MM.1S (cell line): ENCODE measurements around the gene CCDC126.

Experiments used
- DNase-seq: peaks from one replicate; pipeline ENCODE4 v3.0.0-alpha.2; 2015
- H2AFZ ChIP-seq: fragments of 300-600 bp; sonication (generic); 2 replicates; pipeline ENCODE4 v1.6.0; 2016; ENCODE audit warnings: antibody characterized with exemption, low read length
- H3F3A ChIP-seq: fragments of 300-600 bp; sonication (generic); 2 replicates; pipeline ENCODE4 v1.6.1; 2016; ENCODE audit warnings: mild to moderate bottlenecking, antibody characterized with exemption, low read length, moderate library complexity, mixed read lengths; ENCODE audit not compliant: insufficient read depth
- H3K27ac ChIP-seq: fragments of 300-600 bp; sonication (generic); 2 replicates; pipeline ENCODE4 v1.5.1; 2016; ENCODE audit warnings: mild to moderate bottlenecking, low read length
- H3K27me3 ChIP-seq: fragments of 300-600 bp; sonication (generic); replicated peaks from 2 replicates; pipeline ENCODE4 v1.6.0; 2016; ENCODE audit warnings: low read length; ENCODE audit not compliant: insufficient read depth
- H3K36me3 ChIP-seq: fragments of 300-600 bp; sonication (generic); replicated peaks from 2 replicates; pipeline ENCODE4 v1.6.1; 2016; ENCODE audit warnings: mild to moderate bottlenecking, low read length, mixed read lengths; ENCODE audit not compliant: insufficient read depth
- H3K4me1 ChIP-seq: fragments of 300-600 bp; sonication (generic); 2 replicates; pipeline ENCODE4 v1.6.1; 2016; ENCODE audit warnings: low read length, mixed read lengths
- H3K4me2 ChIP-seq: fragments of 300-600 bp; sonication (generic); 2 replicates; pipeline ENCODE4 v1.6.0; 2016; ENCODE audit warnings: low read depth, low read length
- H3K4me3 ChIP-seq: fragments of 300-600 bp; sonication (generic); 2 replicates; pipeline ENCODE4 v1.5.1; 2016; ENCODE audit warnings: low read length, mixed read lengths
- H3K79me2 ChIP-seq: fragments of 300-600 bp; sonication (generic); 2 replicates; pipeline ENCODE4 v1.6.1; 2016; ENCODE audit warnings: mixed run types, low read length, mixed read lengths
- H3K9ac ChIP-seq: fragments of 300-600 bp; sonication (generic); 2 replicates; pipeline ENCODE4 v1.6.1; 2016; ENCODE audit warnings: low read length, mixed read lengths
- H3K9me2 ChIP-seq: fragments of 300-600 bp; sonication (generic); replicated peaks from 2 replicates; pipeline ENCODE4 v1.6.1; 2016; ENCODE audit warnings: mild to moderate bottlenecking, low read length, mixed read lengths; ENCODE audit not compliant: insufficient read depth
- H3K9me3 ChIP-seq: fragments of 300-600 bp; sonication (generic); replicated peaks from 2 replicates; pipeline ENCODE4 v1.6.1; 2016; ENCODE audit warnings: mild to moderate bottlenecking, low read length, mixed read lengths; ENCODE audit not compliant: insufficient read depth
- H4K20me1 ChIP-seq: fragments of 300-600 bp; sonication (generic); 2 replicates; pipeline ENCODE4 v1.6.1; 2016; ENCODE audit warnings: mild to moderate bottlenecking, low read length, moderate library complexity, mixed read lengths; ENCODE audit not compliant: insufficient read depth
- EZH2 ChIP-seq: fragments of 300-600 bp; sonication (generic); optimal IDR thresholded peaks from 2 replicates; pipeline ENCODE3; 2017; ENCODE audit warnings: low read depth, mild to moderate bottlenecking, antibody characterized with exemption, low read length, mixed read lengths
- EZH2phosphoT487 ChIP-seq: fragments of 300-600 bp; sonication (generic); IDR thresholded peaks from 2 replicates; pipeline ENCODE4 v1.6.1; 2018; ENCODE audit warnings: antibody characterized with exemption, low read length
- TF ChIP-seq, protein P1 (sequence below): fragments of 300-600 bp; sonication (generic); IDR thresholded peaks from 2 replicates; pipeline ENCODE4 v1.5.1; 2016; ENCODE audit warnings: antibody characterized with exemption, low read length, mixed read lengths

The CCDC126 gene, protein sequence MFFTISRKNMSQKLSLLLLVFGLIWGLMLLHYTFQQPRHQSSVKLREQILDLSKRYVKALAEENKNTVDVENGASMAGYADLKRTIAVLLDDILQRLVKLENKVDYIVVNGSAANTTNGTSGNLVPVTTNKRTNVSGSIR

DNA sequence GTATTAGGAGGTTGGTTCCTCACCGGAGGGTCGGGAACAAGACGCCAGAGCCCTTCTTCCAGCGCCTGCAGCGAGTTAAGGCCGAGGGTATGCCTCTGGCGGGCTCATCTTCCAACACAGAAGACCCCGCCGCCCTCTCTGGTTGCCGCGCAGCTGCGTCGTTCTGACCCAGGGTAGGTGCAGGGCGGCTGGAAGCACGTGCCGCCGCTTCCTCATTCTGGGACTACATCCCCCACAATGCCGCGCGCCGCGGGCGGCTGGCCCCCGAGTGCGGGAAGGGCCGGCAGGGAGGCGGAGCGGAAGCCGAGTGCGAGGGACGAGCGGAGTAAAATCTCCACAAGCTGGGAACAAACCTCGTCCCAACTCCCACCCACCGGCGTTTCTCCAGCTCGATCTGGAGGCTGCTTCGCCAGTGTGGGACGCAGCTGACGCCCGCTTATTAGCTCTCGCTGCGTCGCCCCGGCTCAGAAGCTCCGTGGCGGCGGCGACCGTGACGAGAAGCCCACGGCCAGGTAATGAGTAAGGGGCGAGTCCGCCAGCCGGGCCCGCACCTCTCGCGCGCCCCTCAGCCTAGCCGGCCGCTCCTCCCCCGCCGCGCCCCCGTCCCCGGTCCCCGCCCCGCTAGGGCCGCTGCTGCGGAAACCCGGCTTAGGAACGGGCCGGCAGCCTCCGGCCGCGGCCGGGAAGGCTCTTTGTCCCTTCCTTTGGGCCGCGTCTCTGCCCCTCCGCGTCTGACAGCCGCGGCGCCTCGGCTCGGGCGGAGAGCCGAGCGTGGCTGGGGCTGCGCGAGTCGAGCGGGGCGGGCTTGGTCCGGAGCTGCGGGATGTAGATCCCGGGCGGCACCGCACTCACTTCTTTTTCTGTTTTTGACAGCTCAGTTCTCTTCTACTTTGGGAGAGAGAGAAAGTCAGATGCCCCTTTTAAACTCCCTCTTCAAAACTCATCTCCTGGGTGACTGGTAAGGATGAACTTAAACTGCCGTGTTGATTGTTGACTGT lies at the start of gene CCDC126:
Gene CCDC126, plus strand, starts transcription at position 289 of the 998 bp plus-strand sequence. CDS start 13,934 bp downstream, outside the sequence.
- H3K27ac ChIP-seq, result peak within 1 kb of the TSS; percentile 60; the same call in 1 of the 2 replicates
- TF ChIP-seq, protein P1, sequence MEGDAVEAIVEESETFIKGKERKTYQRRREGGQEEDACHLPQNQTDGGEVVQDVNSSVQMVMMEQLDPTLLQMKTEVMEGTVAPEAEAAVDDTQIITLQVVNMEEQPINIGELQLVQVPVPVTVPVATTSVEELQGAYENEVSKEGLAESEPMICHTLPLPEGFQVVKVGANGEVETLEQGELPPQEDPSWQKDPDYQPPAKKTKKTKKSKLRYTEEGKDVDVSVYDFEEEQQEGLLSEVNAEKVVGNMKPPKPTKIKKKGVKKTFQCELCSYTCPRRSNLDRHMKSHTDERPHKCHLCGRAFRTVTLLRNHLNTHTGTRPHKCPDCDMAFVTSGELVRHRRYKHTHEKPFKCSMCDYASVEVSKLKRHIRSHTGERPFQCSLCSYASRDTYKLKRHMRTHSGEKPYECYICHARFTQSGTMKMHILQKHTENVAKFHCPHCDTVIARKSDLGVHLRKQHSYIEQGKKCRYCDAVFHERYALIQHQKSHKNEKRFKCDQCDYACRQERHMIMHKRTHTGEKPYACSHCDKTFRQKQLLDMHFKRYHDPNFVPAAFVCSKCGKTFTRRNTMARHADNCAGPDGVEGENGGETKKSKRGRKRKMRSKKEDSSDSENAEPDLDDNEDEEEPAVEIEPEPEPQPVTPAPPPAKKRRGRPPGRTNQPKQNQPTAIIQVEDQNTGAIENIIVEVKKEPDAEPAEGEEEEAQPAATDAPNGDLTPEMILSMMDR, result no peak
- TF ChIP-seq EZH2phosphoT487 (no peak), EZH2 (no peak)
- H4K20me1 ChIP-seq, result no peaks in the 10 kb centered on the region
- no peaks in the 10 kb centered on the region for H3K9me3 ChIP-seq
- peak within 1 kb of the TSS; percentile 51; the same call in 1 of the 2 replicates for H3K9ac ChIP-seq
- H3K4me2 ChIP-seq, result peak within 1 kb of the TSS; percentile 86
- peak within 1 kb of the TSS; percentile 78 for H3K4me3 ChIP-seq
- H2AFZ ChIP-seq, result peak within 1 kb of the TSS; percentile 92
- peak; percentile 88 for DNase-seq
- H3K79me2 ChIP-seq, result 0 out of 2 replicates have a peak, but pooled peaks cover 4% of the 10 kb centered on the region
- peaks cover 11% of the 10 kb centered on the region for H3F3A ChIP-seq
- no peaks in the 10 kb centered on the region for H3K36me3 ChIP-seq
- peaks cover 9% of the 10 kb centered on the region; the same call in 1 of the 2 replicates for H3K4me1 ChIP-seq
- no peaks in the 10 kb centered on the region for H3K9me2 ChIP-seq
- no peaks in the 10 kb centered on the region for H3K27me3 ChIP-seq

DNA sequence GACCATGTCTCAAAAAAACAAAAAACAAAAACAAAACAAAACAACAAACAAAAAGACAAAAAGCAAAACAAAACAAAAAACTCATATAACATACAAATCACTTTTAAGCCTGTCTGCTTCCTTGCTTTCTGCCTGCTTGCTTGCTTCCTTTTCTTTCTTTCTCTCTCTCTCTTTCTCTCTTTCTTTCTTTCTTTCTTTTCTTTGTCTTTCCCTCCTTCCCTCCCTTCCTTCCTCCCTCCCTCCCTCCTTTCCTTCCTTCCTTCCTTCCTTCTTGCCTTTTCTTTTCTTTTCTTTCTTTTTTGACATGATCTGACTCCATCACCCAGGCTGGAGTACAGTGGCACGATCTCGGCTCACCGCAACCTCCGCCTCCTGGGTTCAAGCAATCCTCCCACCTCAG lies 49.5 kb upstream of the CCDC126 start:
- H3K9me2 ChIP-seq, result no peaks in the 10 kb centered on the region
- H2AFZ ChIP-seq, result no peak overlapping the region
- H3K27ac ChIP-seq, result no peak overlapping the region
- no peaks in the 10 kb centered on the region for H3K27me3 ChIP-seq
- peaks cover 9% of the 10 kb centered on the region; the same call in 1 of the 2 replicates for H3F3A ChIP-seq
- no peak for TF ChIP-seq EZH2phosphoT487
- TF ChIP-seq EZH2, result no peak
- TF ChIP-seq, protein P1, result no peak
- H3K36me3 ChIP-seq, result no peaks in the 10 kb centered on the region
- no peaks in the 10 kb centered on the region for H3K9me3 ChIP-seq
- no peak overlapping the region for H3K9ac ChIP-seq
- peaks cover 10% of the 10 kb centered on the region for H3K4me1 ChIP-seq
- no peak overlapping the region for H3K4me2 ChIP-seq
- no peaks in the 10 kb centered on the region for H3K79me2 ChIP-seq
- no peaks in the 10 kb centered on the region for H4K20me1 ChIP-seq
- DNase-seq, result no peak
- H3K4me3 ChIP-seq, result no peak overlapping the region

DNA sequence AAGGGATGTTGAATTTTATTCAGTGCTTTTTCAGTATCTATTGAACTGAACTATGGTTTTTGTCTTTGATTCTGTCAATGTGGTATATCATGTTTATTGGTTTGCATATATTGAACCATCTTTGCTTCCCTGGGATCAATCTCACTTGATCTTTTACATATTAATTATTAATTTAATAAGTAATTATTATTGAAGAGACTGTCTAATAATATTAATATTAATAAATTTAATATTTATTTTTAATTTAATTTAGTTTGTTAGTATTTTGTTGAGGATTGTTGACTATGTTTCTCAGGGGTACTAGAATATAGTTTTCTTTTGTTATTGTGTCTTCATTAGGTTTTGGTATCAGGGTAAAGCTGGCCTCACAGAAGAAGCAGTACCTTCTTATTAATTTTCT lies 38.9 kb upstream of the CCDC126 start:
- Histone ChIP-seq H2AFZ (no peak overlapping the region), H3F3A (no peaks in the 10 kb centered on the region), H3K4me2 (no peak overlapping the region), H3K36me3 (no peaks in the 10 kb centered on the region), H3K79me2 (no peaks in the 10 kb centered on the region), H3K9ac (no peak overlapping the region), H3K27me3 (no peaks in the 10 kb centered on the region), H3K27ac (no peak overlapping the region), H4K20me1 (no peaks in the 10 kb centered on the region), H3K9me2 (no peaks in the 10 kb centered on the region), H3K4me1 (no peaks in the 10 kb centered on the region), H3K4me3 (no peak overlapping the region), H3K9me3 (no peaks in the 10 kb centered on the region)
- TF ChIP-seq, protein P1, result no peak
- TF ChIP-seq EZH2phosphoT487, result no peak
- no peak for TF ChIP-seq EZH2
- no peak for DNase-seq
